ENCODE data around the gene MMP15. TPM values are rescaled to one million over a fixed set of nuclear protein-coding genes. Genes with fewer than 3 reads are reported as not detected.
"Not testable (repeated sequence)": the region's sequence is repeated elsewhere in the genome, so short reads cannot be mapped to it uniquely, and the experiment has no call there.

MMP15 gene
- total RNA-seq, 4 donors from 2014 or later = 5.7 to 10.0 (median 8.2) TPM

DNA sequence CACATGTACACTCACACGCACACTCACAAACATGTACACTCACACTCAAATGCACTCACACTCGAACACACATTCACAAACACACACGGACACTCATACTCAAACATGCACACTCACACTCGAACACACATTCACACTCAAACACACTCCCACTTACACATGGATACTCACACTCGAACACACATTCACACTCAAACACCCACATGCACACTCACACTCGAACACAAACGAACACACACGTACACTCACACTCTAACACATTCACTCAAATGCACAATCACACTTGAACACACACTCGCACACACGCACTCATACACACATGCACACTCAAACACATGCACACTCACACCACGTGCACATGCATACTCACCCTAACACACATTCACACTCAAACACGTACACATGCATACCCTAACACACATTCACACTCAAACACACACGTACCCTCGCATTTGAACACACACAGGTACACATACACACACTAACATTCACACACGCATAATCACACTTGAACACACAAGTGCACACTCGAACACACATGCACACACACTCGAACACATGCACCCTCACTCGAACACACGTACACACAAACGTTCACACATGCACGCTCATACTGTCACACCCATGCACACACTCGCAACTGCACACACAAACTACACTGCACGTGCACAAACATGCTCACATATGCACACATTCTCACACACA is 61.8 kb downstream of the MMP15 start:
- TF ChIP-seq POLR2AphosphoS5 (IDR thresholded peaks at IDR 0.05) (no peak), POLR2A (IDR thresholded peaks at IDR 0.05) (no peak), EP300 (IDR thresholded peaks at IDR 0.05) (no peak)
- TF ChIP-seq, protein P1, sequence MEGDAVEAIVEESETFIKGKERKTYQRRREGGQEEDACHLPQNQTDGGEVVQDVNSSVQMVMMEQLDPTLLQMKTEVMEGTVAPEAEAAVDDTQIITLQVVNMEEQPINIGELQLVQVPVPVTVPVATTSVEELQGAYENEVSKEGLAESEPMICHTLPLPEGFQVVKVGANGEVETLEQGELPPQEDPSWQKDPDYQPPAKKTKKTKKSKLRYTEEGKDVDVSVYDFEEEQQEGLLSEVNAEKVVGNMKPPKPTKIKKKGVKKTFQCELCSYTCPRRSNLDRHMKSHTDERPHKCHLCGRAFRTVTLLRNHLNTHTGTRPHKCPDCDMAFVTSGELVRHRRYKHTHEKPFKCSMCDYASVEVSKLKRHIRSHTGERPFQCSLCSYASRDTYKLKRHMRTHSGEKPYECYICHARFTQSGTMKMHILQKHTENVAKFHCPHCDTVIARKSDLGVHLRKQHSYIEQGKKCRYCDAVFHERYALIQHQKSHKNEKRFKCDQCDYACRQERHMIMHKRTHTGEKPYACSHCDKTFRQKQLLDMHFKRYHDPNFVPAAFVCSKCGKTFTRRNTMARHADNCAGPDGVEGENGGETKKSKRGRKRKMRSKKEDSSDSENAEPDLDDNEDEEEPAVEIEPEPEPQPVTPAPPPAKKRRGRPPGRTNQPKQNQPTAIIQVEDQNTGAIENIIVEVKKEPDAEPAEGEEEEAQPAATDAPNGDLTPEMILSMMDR (IDR thresholded peaks at IDR 0.05) = no peak
- Histone ChIP-seq H3K4me3 (no peak overlapping the region), H3K36me3 (no peaks in the 10 kb centered on the region), H3K4me1 (no peaks in the 10 kb centered on the region), H3K27ac (no peak overlapping the region), H3K9me3 (no peaks in the 10 kb centered on the region), H3K27me3 (peaks cover 3% of the 10 kb centered on the region)
- no peak for DNase-seq (ENCODE audit: low spot score in 2 of 2)
- 89% methylated on average over 23 of the region's 23 CpGs for WGBS

DNA sequence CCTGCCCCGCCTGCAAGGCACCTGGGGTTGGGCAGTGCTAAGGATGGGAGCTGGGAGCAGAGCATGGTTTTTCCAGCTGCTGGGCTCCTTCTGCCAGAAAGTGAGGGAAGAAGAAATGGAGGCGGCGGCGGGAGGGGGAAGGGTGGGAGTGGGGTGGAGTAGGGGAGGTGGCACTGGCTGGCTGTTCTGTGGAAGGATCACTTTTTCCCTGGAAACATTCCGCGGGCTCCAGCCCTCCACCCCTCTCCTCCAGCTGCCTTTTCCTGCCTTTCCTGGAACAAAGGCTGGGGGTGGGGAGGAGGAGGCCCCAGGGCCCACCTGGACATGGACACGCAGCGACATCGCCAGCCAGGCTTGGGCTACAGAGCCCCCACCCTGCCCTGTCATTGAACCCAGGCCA is 62.5 kb downstream of the MMP15 start:
- DNase-seq (ENCODE audit: low spot score in 2 of 2) = no peak
- 31% methylated on average over 9 of the region's 9 CpGs for WGBS
- Histone ChIP-seq H3K27me3 (peaks cover 3% of the 10 kb centered on the region), H3K27ac (no peak overlapping the region), H3K4me3 (no peak overlapping the region), H3K9me3 (no peaks in the 10 kb centered on the region), H3K4me1 (no peaks in the 10 kb centered on the region), H3K36me3 (no peaks in the 10 kb centered on the region)
- TF ChIP-seq, protein P1 (IDR thresholded peaks at IDR 0.05) = no peak
- no peak for TF ChIP-seq EP300 (IDR thresholded peaks at IDR 0.05)
- TF ChIP-seq POLR2AphosphoS5 (IDR thresholded peaks at IDR 0.05) = no peak

DNA sequence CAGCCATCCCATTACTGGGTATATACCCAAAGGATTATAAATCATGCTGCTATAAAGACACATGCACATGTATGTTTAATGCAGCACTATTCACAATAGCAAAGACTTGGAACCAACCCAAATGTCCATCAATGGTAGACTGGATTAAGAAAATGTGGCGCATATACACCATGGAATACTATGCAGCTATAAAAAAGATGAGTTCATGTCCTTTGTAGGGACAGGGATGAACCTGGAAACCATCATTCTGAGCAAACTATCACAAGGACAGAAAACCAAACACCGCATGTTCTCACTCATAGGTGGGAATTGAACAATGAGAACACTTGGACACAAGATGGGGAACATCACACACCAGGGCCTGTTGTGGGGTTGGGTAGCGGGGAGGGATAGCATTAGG is 64.8 kb downstream of the MMP15 start:
- WGBS = 98% methylated on average over 3 of the region's 3 CpGs
- H3K4me1 ChIP-seq; H3K9me3 ChIP-seq; DNase-seq (ENCODE audit: low spot score in 2 of 2); H3K4me3 ChIP-seq; H3K36me3 ChIP-seq; H3K27me3 ChIP-seq; H3K27ac ChIP-seq: not testable (repeated sequence)

DNA sequence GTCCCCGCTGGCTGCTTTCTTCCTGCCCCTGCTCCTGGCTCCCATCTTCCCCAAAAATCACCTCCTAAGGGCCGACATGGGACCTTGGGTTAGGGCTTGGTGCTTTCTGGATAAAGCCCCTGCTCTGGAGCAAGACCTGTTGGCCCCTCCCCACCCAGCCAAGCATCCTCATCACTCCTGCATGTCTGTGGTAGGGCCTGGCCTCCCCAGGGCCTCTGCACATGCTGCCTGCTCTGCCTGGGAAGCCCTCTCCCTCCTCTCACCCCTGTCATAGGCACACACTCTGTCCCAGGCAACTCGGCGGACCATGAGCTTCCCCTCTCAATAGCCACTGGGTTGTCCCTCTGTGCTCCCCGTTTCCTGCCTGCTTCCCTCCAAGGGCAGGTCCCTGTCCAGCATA is 68.5 kb downstream of the MMP15 start:
- no peaks in the 10 kb centered on the region for H3K4me1 ChIP-seq
- DNase-seq (ENCODE audit: low spot score in 2 of 2) = no peak
- no peak for TF ChIP-seq EP300 (IDR thresholded peaks at IDR 0.05)
- no peak for TF ChIP-seq POLR2A (IDR thresholded peaks at IDR 0.05)
- TF ChIP-seq, protein P1 (IDR thresholded peaks at IDR 0.05) = no peak
- no peak for TF ChIP-seq POLR2AphosphoS5 (IDR thresholded peaks at IDR 0.05)
- H3K27me3 ChIP-seq = no peaks in the 10 kb centered on the region
- 77% methylated on average over 5 of the region's 5 CpGs for WGBS
- no peak overlapping the region for H3K4me3 ChIP-seq
- no peaks in the 10 kb centered on the region for H3K9me3 ChIP-seq
- no peaks in the 10 kb centered on the region for H3K36me3 ChIP-seq
- no peak overlapping the region for H3K27ac ChIP-seq

DNA sequence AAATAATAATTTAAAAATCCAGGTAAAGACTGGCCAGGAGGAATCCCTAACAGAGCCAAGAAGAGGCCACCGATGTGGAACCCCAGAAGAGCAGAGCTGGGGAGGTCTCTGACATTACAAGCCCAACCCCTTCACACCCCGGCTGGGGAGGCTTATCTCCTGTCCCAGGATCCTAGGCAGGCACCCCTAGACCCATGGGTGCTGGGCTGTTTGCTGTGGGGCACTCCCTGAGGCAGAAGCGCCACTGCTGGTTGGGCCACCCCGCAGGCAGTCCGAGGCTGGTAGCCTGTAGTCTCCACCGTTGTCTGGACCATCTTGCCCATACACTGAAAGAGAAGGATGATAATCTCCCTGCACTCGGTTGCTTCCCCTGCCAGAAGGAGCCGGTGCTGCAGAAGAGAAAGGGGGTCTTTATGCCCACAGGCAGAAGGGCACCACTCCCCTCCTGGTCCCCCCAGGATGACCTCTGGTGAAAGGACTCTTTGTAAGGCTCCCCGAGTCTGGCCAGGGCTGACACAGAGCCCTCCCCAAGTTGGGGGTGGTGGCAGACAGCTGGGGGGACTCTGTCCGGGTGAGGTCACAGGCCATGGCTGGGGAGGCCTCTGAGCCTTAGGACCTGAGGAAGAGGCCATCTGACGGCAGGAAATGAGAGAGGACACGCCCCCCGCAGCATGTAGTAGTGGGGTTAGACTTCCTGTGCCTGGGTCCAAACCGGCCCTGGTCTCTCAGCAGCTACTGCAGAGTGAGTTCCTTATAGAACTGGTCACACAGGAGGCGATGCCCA is 69.4 kb downstream of the MMP15 start:
- 70% methylated on average over 15 of the region's 15 CpGs for WGBS
- H3K27ac ChIP-seq = no peak overlapping the region
- H3K4me3 ChIP-seq = no peak overlapping the region
- no peaks in the 10 kb centered on the region for H3K4me1 ChIP-seq
- no peaks in the 10 kb centered on the region for H3K9me3 ChIP-seq
- no peak for DNase-seq (ENCODE audit: low spot score in 2 of 2)
- H3K36me3 ChIP-seq = no peaks in the 10 kb centered on the region
- TF ChIP-seq EP300 (IDR thresholded peaks at IDR 0.05) (no peak), POLR2AphosphoS5 (IDR thresholded peaks at IDR 0.05) (no peak), POLR2A (IDR thresholded peaks at IDR 0.05) (no peak)
- TF ChIP-seq, protein P1 (IDR thresholded peaks at IDR 0.05) = no peak
- no peaks in the 10 kb centered on the region for H3K27me3 ChIP-seq

DNA sequence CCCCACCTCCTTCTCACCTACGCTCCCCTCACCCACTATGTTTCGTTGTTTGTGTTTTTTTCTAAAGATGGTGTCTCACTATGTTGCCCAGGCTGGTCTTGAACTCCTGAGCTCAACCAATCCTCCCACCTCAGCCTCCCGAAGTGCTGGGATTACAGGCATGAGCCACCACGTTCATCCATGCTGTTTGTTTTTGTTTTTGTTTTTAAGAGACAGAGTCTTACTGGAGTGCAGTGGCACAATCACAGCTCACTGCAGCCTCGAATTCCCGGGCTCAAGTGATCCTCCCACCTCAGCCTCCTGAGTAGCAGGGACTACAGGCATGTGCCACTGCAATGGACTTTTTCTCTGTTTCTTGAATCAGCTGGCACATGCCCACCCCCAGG is 70.0 kb downstream of the MMP15 start:
- 72% methylated on average over 6 of the region's 6 CpGs for WGBS
- DNase-seq (ENCODE audit: low spot score in 2 of 2) = not testable (repeated sequence)

More for the DNA sequence above, 70.0 kb downstream of the MMP15 start:
- H3K27ac ChIP-seq, H3K9me3 ChIP-seq, H3K4me3 ChIP-seq, H3K4me1 ChIP-seq, H3K36me3 ChIP-seq, H3K27me3 ChIP-seq: not testable (repeated sequence)
